KMS-11 (cell line): ENCODE results near the gene GAPDHS.

Source experiments
- H2AFZ ChIP-seq: fragments of 200-600 bp; sonication (generic); 2 replicates; pipeline ENCODE4 v1.6.1; 2016; ENCODE audit warnings: antibody characterized with exemption, mixed run types, low read depth
- H3K27ac ChIP-seq: fragments of 200-600 bp; sonication (generic); 2 replicates; pipeline ENCODE4 v1.6.1; 2016; ENCODE audit warnings: mild to moderate bottlenecking, mixed run types
- H3K27me3 ChIP-seq: fragments of 200-600 bp; sonication (generic); 2 replicates; pipeline ENCODE4 v1.6.1; 2017; ENCODE audit warnings: mild to moderate bottlenecking, low read depth, mixed run types, moderate library complexity; ENCODE audit not compliant: insufficient read depth
- H3K36me3 ChIP-seq: fragments of 200-600 bp; sonication (generic); 2 replicates; pipeline ENCODE4 v1.6.1; 2017; ENCODE audit warnings: mild to moderate bottlenecking, mixed run types; ENCODE audit not compliant: insufficient read depth
- H3K4me1 ChIP-seq: fragments of 200-600 bp; sonication (generic); 2 replicates; pipeline ENCODE4 v1.6.1; 2016; ENCODE audit warnings: mild to moderate bottlenecking, low read depth, mixed run types; ENCODE audit not compliant: poor library complexity, severe bottlenecking
- H3K4me2 ChIP-seq: fragments of 200-600 bp; sonication (generic); 2 replicates; pipeline ENCODE4 v1.7.0; 2016; ENCODE audit warnings: mild to moderate bottlenecking, mixed run types
- H3K4me3 ChIP-seq: fragments of 200-600 bp; sonication (generic); IDR thresholded peaks from 2 replicates; pipeline ENCODE4 v1.6.1; 2017; ENCODE audit warnings: low read depth, low read length, mixed read lengths; ENCODE audit not compliant: insufficient read depth
- H3K79me2 ChIP-seq: fragments of 200-600 bp; sonication (generic); 2 replicates; pipeline ENCODE4 v1.6.1; 2016; ENCODE audit warnings: low read depth, mixed run types; ENCODE audit not compliant: insufficient read depth
- H3K9ac ChIP-seq: fragments of 200-600 bp; sonication (generic); 2 replicates; pipeline ENCODE4 v1.6.1; 2016; ENCODE audit warnings: mild to moderate bottlenecking, mixed run types
- H4K20me1 ChIP-seq: fragments of 200-600 bp; sonication (generic); 2 replicates; pipeline ENCODE4 v1.6.1; 2016; ENCODE audit warnings: mild to moderate bottlenecking, mixed run types; ENCODE audit not compliant: insufficient read depth
- CTCF ChIP-seq: fragments of 200-600 bp; sonication (generic); conservative IDR thresholded peaks from 2 replicates; pipeline ENCODE4 v1.6.1; 2017; ENCODE audit warnings: low read depth, mild to moderate bottlenecking, antibody characterized with exemption, low read length, moderate library complexity, mixed read lengths

Gene GAPDHS

GRCh38 chr19:35557539-35558399 is 24.5 kb downstream of the GAPDHS start:
- Histone ChIP-seq H3K27ac (no peak overlapping the region), H3K4me2 (no peak overlapping the region), H3K9ac (no peak overlapping the region), H3K4me3 (no peak overlapping the region), H4K20me1 (no peaks in the 10 kb centered on the region), H2AFZ (no peak overlapping the region), H3K36me3 (no peaks in the 10 kb centered on the region), H3K79me2 (no peaks in the 10 kb centered on the region), H3K27me3 (peaks cover 55% of the 10 kb centered on the region), H3K4me1 (no peaks in the 10 kb centered on the region)
- no peak for TF ChIP-seq CTCF

- no peaks in the 10 kb centered on the region for H3K36me3 ChIP-seq
- H2AFZ ChIP-seq: no peak overlapping the region
- no peak overlapping the region for H3K9ac ChIP-seq
- H4K20me1 ChIP-seq: no peaks in the 10 kb centered on the region
- peaks cover 57% of the 10 kb centered on the region for H3K27me3 ChIP-seq
- no peak overlapping the region for H3K27ac ChIP-seq
- no peak overlapping the region for H3K4me3 ChIP-seq
- no peaks in the 10 kb centered on the region for H3K79me2 ChIP-seq
- no peak for TF ChIP-seq CTCF
- no peaks in the 10 kb centered on the region for H3K4me1 ChIP-seq
- H3K4me2 ChIP-seq: no peak overlapping the region
Observed at GRCh38 chr19:35558400-35559280, 25.4 kb downstream of the GAPDHS start.

GRCh38 chr19:35559281-35559659 is 26.0 kb downstream of the GAPDHS start:
- no peak overlapping the region for H3K4me2 ChIP-seq
- no peaks in the 10 kb centered on the region for H4K20me1 ChIP-seq
- TF ChIP-seq CTCF: no peak

GRCh38 chr19:35559781-35560180 is 26.5 kb downstream of the GAPDHS start:
- Histone ChIP-seq H2AFZ (no peak overlapping the region), H3K9ac (no peak overlapping the region), H3K79me2 (no peaks in the 10 kb centered on the region), H4K20me1 (no peaks in the 10 kb centered on the region), H3K27ac (no peak overlapping the region), H3K4me3 (no peak overlapping the region), H3K4me2 (no peak overlapping the region), H3K36me3 (no peaks in the 10 kb centered on the region), H3K27me3 (peaks cover 52% of the 10 kb centered on the region), H3K4me1 (no peaks in the 10 kb centered on the region)
- TF ChIP-seq CTCF: no peak

More at GRCh38 chr19:35559281-35559659, 26.0 kb downstream of the GAPDHS start:
- H3K27ac ChIP-seq: no peak overlapping the region
- H2AFZ ChIP-seq: no peak overlapping the region
- H3K79me2 ChIP-seq: no peaks in the 10 kb centered on the region
- H3K36me3 ChIP-seq: no peaks in the 10 kb centered on the region
- no peak overlapping the region for H3K9ac ChIP-seq
- no peak overlapping the region for H3K4me3 ChIP-seq
- peaks cover 56% of the 10 kb centered on the region for H3K27me3 ChIP-seq
- H3K4me1 ChIP-seq: no peaks in the 10 kb centered on the region
